DOHH2 (cell line): ENCODE data around the gene CASZ1.

Experiments
- H3F3A ChIP-seq: fragments of 200-600 bp; sonication (generic), shearing (Covaris generic); 2 replicates; pipeline ENCODE4 v1.6.0; 2016; ENCODE audit warnings: antibody characterized with exemption, mild to moderate bottlenecking; ENCODE audit not compliant: control insufficient read depth, insufficient read depth
- H3K27ac ChIP-seq: fragments of 200-600 bp; sonication (generic); 2 replicates; pipeline ENCODE4 v1.5.1; 2014; ENCODE audit warnings: low read depth, mild to moderate bottlenecking, low read length, moderate library complexity
- H3K27me3 ChIP-seq: fragments of 200-600 bp; sonication (generic); 2 replicates; pipeline ENCODE4 v1.6.1; 2014; ENCODE audit warnings: mild to moderate bottlenecking, low read length, mixed read lengths; ENCODE audit not compliant: control insufficient read depth
- H3K36me3 ChIP-seq: fragments of 200-600 bp; sonication (generic); 2 replicates; pipeline ENCODE4 v1.6.1; 2014; ENCODE audit warnings: mild to moderate bottlenecking, low read length, moderate library complexity, mixed read lengths; ENCODE audit not compliant: control insufficient read depth
- H3K4me1 ChIP-seq: fragments of 200-600 bp; sonication (generic); 2 replicates; pipeline ENCODE4 v1.6.1; 2014; ENCODE audit warnings: mild to moderate bottlenecking, low read length, mixed read lengths; ENCODE audit not compliant: control insufficient read depth
- H3K4me2 ChIP-seq: fragments of 200-600 bp; sonication (generic); 2 replicates; pipeline ENCODE4 v1.6.0; 2014; ENCODE audit warnings: mild to moderate bottlenecking, low read length, moderate library complexity
- H3K4me3 ChIP-seq: fragments of 200-600 bp; sonication (generic); 2 replicates; pipeline ENCODE4 v1.5.1; 2014; ENCODE audit warnings: mild to moderate bottlenecking, low read length, mixed read lengths
- H3K79me2 ChIP-seq: fragments of 200-600 bp; sonication (generic); 2 replicates; pipeline ENCODE4 v1.6.1; 2014; ENCODE audit warnings: mild to moderate bottlenecking, low read length, mixed read lengths; ENCODE audit not compliant: control insufficient read depth
- H3K9me2 ChIP-seq: fragments of 200-600 bp; sonication (generic); replicated peaks from 2 replicates; pipeline ENCODE4 v1.6.1; 2014; ENCODE audit warnings: mild to moderate bottlenecking, low read length, mixed read lengths; ENCODE audit not compliant: control insufficient read depth
- H3K9me3 ChIP-seq: fragments of 200-600 bp; sonication (generic); 2 replicates; pipeline ENCODE4 v1.6.1; 2014; ENCODE audit warnings: antibody characterized with exemption, low read length, mixed read lengths; ENCODE audit not compliant: control insufficient read depth, insufficient read depth
- H4K20me1 ChIP-seq: fragments of 200-600 bp; sonication (generic); 2 replicates; pipeline ENCODE4 v1.6.0; 2014; ENCODE audit warnings: low read depth, mild to moderate bottlenecking, antibody characterized with exemption, low read length, moderate library complexity; ENCODE audit not compliant: control insufficient read depth, insufficient read depth
- CTCF ChIP-seq: fragments of 200-600 bp; sonication (generic); IDR thresholded peaks from one replicate; pipeline ENCODE4 v1.5.1; 2014; ENCODE audit warnings: antibody characterized with exemption, mild to moderate bottlenecking, low read depth, low read length; ENCODE audit not compliant: poor library complexity, severe bottlenecking
- EZH2phosphoT487 ChIP-seq: fragments of 200-600 bp; sonication (generic); IDR thresholded peaks from 2 replicates; pipeline ENCODE4 v1.6.1; 2017; ENCODE audit warnings: borderline replicate concordance, mild to moderate bottlenecking, antibody characterized with exemption, low read length, moderate library complexity, mixed read lengths

CASZ1 gene

GRCh38 chr1:10629816-10630571, 166.5 kb downstream of the CASZ1 start:
- no peaks in the 10 kb centered on the region for H3K4me1 ChIP-seq

DNA sequence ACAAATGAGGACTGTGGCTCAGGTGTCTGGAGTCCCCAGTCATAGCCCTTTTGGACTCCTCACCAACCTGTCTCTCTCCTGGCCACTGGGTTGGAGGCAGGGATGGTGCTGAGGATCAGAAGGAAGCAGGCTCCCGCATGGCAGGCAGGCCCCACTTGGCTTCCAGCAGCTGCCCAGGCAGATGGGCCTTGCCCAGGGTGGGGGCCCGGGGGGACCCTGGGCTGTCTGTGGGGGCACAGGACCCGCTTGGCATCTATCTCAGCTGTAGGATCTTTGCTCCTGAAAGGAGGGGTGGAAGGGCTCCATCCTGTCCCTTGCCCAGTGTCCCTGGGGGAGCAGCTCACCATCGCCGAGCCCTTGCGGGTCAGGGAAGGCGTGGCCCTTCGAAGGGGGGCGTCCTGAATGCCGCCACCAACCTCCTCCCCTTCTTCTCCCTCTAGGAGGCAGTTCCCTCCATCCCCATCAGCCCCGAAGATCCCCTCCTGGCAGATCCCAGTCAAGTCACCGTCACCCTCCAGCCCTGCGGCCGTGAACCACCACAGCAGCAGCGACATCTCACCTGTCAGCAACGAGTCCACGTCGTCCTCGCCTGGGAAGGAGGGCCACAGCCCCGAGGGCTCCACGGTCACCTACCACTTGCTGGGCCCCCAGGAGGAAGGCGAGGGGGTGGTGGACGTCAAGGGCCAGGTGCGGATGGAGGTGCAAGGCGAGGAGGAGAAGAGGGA, 167.2 kb downstream of the CASZ1 start:
- no peaks in the 10 kb centered on the region for H3F3A ChIP-seq
- H3K79me2 ChIP-seq = no peaks in the 10 kb centered on the region
- H3K4me1 ChIP-seq = no peaks in the 10 kb centered on the region
- H3K27me3 ChIP-seq = no peaks in the 10 kb centered on the region
- no peak overlapping the region for H3K4me2 ChIP-seq
- no peaks in the 10 kb centered on the region for H3K9me3 ChIP-seq
- no peaks in the 10 kb centered on the region for H3K36me3 ChIP-seq
- H3K9me2 ChIP-seq = no peaks in the 10 kb centered on the region
- no peaks in the 10 kb centered on the region for H4K20me1 ChIP-seq
- H3K4me3 ChIP-seq = no peak overlapping the region
- no peak overlapping the region for H3K27ac ChIP-seq
- TF ChIP-seq CTCF = no peak
- no peak for TF ChIP-seq EZH2phosphoT487

More at GRCh38 chr1:10629816-10630571, 166.5 kb downstream of the CASZ1 start:
- H3K27me3 ChIP-seq = no peaks in the 10 kb centered on the region
- H3F3A ChIP-seq = no peaks in the 10 kb centered on the region
- H3K27ac ChIP-seq = no peak overlapping the region
- no peaks in the 10 kb centered on the region for H3K36me3 ChIP-seq
- H3K4me2 ChIP-seq = no peak overlapping the region
- no peaks in the 10 kb centered on the region for H4K20me1 ChIP-seq
- no peaks in the 10 kb centered on the region for H3K9me2 ChIP-seq
- no peak overlapping the region for H3K4me3 ChIP-seq
- TF ChIP-seq EZH2phosphoT487 (no peak), CTCF (no peak)
- H3K9me3 ChIP-seq = no peaks in the 10 kb centered on the region
- no peaks in the 10 kb centered on the region for H3K79me2 ChIP-seq

DNA sequence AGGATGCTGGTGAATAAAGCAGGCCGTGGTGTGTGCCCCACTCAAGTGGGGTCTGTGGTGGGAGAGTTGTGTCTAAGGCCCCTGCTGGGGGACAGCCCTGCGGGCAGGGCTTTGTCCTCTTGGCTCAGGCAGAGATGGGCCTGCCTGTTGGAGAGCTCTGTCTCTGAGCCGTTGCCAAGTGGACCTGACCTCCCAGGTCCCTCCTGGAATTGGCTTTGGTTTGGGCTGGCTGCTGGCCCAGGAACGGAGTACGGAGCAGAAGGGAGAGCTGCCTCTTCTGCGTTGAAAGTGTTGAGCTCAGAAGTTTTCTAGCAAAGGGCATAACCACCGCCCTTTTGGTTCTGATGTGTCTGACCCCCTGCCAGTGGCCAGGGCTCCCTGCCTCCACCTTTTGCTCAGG, 167.8 kb downstream of the CASZ1 start:
- Histone ChIP-seq H3K36me3 (no peaks in the 10 kb centered on the region), H3K9me3 (no peaks in the 10 kb centered on the region), H3K4me3 (no peak overlapping the region), H3K27me3 (no peaks in the 10 kb centered on the region), H3K79me2 (no peaks in the 10 kb centered on the region), H3K4me2 (no peak overlapping the region), H3K9me2 (no peaks in the 10 kb centered on the region), H3F3A (no peaks in the 10 kb centered on the region), H4K20me1 (no peaks in the 10 kb centered on the region), H3K4me1 (no peaks in the 10 kb centered on the region), H3K27ac (no peak overlapping the region)
- TF ChIP-seq CTCF = no peak
- TF ChIP-seq EZH2phosphoT487 = no peak
